ENCODE results near the gene HAND1.

HAND1 gene

GRCh38 chr5:154455585-154455984, 22.4 kb downstream of the HAND1 start:
- DNase-seq (ENCODE audit: low spot score) = no peak

- DNase-seq (ENCODE audit: low spot score) = no peak
Observed at GRCh38 chr5:154451957-154452356, 26.1 kb downstream of the HAND1 start.

DNA sequence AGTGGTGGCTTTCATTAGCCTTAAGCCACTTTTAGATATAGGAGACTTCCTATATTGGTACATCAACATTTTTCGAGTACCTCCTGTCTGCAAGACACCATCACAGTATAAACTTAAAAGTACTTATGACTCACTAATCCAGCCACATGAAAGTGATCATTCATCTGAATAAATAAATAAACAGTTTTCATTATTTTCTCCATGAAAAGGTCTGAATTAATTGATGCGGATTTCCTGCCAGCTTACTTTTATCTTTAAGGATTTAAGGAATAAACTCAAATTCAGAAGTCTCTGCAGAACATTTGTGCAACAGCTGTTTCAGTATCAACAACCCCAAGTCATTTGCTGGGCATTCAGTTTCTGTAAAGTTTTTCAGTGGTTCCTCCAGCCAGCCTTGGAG, 28.2 kb downstream of the HAND1 start:
- DNase-seq (ENCODE audit: low spot score) = no peak

GRCh38 chr5:154447089-154447725, 30.8 kb downstream of the HAND1 start:
- no peak for DNase-seq (ENCODE audit: low spot score)

GRCh38 chr5:154446195-154447088, 31.6 kb downstream of the HAND1 start:
- DNase-seq (ENCODE audit: low spot score) = peak; percentile 36

GRCh38 chr5:154445422-154446194, 32.4 kb downstream of the HAND1 start, which contains the start of gene SAP30L:
Gene SAP30L, plus strand, starts transcription at chr5:154445997. Its CDS starts 608 bp downstream, at chr5:154446605.
- peak; percentile 100 for DNase-seq (ENCODE audit: low spot score)

- peak; percentile 29 for DNase-seq (ENCODE audit: low spot score)
Observed at GRCh38 chr5:154444556-154445421, 33.2 kb downstream of the HAND1 start.

DNA sequence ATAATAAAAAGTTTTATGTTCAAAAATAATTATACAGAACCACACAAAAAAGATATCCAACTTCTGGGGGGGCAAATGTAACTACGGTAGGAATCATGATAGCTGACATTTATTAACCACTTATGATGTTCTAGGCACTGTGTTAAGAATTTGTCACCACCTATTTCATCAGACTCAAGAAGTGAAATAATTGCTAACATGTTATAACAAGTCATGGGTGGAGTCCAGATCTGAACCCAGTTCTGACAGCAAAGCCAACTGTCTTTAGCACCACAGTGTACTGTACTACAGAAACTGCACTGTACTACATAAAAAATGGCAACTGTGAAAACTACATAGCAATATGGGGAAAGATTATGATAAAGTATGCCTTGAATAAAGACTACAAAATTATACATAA, 35.2 kb downstream of the HAND1 start:
- DNase-seq (ENCODE audit: low spot score) = no peak

DNA sequence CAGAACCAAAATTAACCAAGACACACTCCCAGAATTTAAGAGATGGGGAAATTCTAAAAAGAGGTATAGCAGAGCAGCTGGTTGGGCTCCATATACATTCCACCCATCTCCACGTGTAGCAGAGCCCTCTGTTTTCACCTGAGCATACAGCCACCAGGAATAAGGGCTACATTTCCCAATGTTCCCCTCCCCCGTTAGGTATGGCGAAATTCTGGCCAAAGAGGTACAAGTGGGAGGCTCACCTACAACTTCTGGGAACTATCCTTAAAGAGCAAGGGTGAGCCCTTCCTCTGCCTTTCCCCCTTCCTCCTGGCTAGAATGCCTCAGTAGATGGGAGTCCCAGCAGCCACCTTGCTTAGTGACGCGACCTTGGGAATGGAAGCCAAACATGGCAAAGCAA, 37.5 kb downstream of the HAND1 start:
- DNase-seq (ENCODE audit: low spot score) = no peak

- no peak for DNase-seq (ENCODE audit: low spot score)
Observed at GRCh38 chr5:154437281-154437965, 40.6 kb downstream of the HAND1 start.

GRCh38 chr5:154435226-154435625, 42.8 kb downstream of the HAND1 start:
- no peak for DNase-seq (ENCODE audit: low spot score)

DNA sequence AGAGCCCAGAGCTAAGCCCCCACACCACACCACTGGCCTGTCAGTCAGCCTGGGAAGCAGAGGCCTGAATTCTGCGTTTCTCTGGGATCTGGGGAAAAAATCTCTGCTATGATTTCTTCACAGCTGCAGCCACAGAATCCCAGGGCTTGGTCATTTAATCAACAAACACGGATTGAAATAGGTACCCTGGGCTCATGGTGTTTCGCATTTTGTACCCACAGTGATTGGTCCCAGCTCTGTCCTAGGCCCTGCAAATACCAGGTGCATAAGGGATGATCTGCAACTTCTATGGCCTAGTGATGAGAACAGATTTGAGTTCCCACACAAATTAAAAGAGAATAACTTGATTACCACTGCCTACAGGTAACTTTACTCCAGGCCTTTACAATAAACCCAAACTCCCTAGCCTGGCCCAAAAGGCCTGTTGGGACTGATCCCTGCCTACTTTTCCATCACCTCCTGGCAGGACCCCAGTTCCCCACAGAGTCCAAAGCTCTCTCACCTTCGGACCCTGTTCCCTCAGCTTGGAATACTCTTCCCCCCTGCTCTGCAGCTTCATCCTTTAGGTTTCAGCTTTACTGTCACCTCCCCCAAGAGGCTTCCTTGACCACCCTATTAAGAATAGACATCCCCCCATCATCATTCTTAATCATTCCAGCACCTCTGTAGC, 46.9 kb downstream of the HAND1 start:
- no peak for DNase-seq (ENCODE audit: low spot score)

DNA sequence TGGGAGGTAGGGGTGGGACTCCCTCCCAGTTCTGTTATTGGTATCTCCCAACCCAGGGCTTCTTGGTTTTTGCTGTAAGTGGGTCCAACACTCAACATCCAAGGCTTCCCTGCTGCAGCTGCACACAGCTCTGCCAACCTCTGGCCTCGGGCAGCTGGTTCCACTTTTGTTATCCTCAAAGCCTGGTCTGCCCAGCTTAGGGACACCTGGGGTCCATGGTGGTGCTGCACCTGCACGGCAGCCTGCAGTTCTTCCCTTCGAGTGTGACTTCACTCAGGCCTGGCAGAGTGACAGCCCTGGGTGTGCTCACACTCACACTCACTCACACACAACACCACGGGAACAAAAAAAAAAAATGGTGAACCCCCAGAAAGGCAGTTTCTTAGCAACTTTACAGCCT, 47.6 kb downstream of the HAND1 start:
- DNase-seq (ENCODE audit: low spot score) = no peak

DNA sequence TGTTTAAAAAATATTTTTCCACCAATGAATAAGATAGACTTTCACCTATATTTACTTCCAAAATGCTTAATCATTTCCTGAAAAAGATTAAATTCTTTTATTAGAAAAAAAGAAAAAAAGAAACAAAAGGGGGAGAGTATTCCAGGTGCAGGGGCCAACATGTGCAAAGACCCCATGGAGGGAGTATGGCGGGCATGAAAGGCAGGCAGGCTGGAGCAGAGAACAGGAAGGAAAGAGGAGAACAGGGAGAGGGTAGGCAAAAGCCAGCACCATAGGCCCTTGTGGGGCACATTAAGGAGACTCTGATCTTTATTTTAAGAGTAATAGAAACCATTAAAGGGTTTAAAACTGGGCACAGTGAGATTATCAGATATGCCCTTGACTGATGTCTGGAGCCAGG, 48.7 kb downstream of the HAND1 start:
- DNase-seq (ENCODE audit: low spot score) = no peak

DNA sequence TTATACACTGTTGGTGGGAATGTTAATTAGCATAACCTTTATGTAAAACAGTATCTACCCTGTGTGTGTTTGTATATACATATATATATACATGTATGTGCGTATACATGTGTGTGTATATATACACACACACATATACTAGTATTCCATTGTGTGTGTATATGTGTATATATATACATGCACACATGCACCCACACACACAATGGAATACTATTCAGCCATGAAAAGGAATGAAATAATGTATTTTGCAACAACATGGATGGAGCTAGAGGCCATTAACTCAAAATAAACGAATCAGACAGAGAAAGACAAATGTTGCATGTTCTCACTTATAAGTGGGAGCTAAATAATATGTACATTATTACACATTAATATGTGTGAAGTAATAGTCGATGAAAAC, 49.8 kb downstream of the HAND1 start:
- DNase-seq (ENCODE audit: low spot score) = no peak

All from germinal center (tissue), 1 donor.